CD4-positive, alpha-beta T cell (primary cell): ENCODE data around the gene HIPK4. TPM values are rescaled to one million over a fixed set of nuclear protein-coding genes. Genes with fewer than 3 reads are reported as not detected.

Source experiments
- ATAC-seq: fragments of 200-7000 bp; cut with Tn5 transposase; one replicate; pipeline ENCODE4 v1.10.0; 2022; ENCODE audit warnings: mild to moderate bottlenecking; ENCODE audit not compliant: poor library complexity
- CTCF ChIA-PET: fragments of 350-600 bp; sonication (Branson Sonifier 250); formaldehyde crosslinking; loops from one replicate; lab custom pipeline; 2021; ENCODE audit warnings: antibody characterized with exemption, inconsistent platforms; lab: Charles Lee
- POLR2A ChIA-PET: fragments of 350-600 bp; sonication (Branson Sonifier 250); formaldehyde crosslinking; loops from one replicate; lab custom pipeline; 2021; ENCODE audit warnings: antibody characterized with exemption, inconsistent platforms; lab: Charles Lee
- DNase-seq, 14 experiments: peaks; one replicate each; pipeline ENCODE4 v3.0.0-alpha.2; 2013 to 2020; ENCODE audit warnings: mixed read lengths in 2 of 14
- H3K27ac ChIP-seq, 2 donors: one replicate each; pipeline versions ENCODE4 v1.5.1 to v1.7.0; 2013; ENCODE audit warnings: low read length in 2 of 2, low read depth in 1 of 2, mild to moderate bottlenecking in 1 of 2
- H3K27me3 ChIP-seq, 2 experiments: 1 replicate in 1 of 2; 2 replicates in 1 of 2; pipeline versions ENCODE4 v1.6.1 to v1.7.0; 2013; ENCODE audit warnings: low read length in 2 of 2, control low read depth in 1 of 2, mild to moderate bottlenecking in 1 of 2, moderate library complexity in 1 of 2; ENCODE audit not compliant: insufficient read depth in 2 of 2, control insufficient read depth in 1 of 2
- H3K36me3 ChIP-seq: one replicate; pipeline ENCODE4 v1.6.1; 2013; ENCODE audit warnings: low read length, control low read depth; ENCODE audit not compliant: insufficient read depth
- H3K4me1 ChIP-seq: one replicate; pipeline ENCODE4 v1.6.1; 2013; ENCODE audit warnings: low read length, control low read depth; ENCODE audit not compliant: insufficient read depth
- H3K4me3 ChIP-seq: one replicate; pipeline ENCODE4 v1.5.1; 2013; ENCODE audit warnings: mild to moderate bottlenecking, low read length, moderate library complexity
- H3K9me3 ChIP-seq, 2 experiments: 1 replicate in 1 of 2; 2 replicates in 1 of 2; pipeline versions ENCODE4 v1.6.1 to v1.7.0; 2013; ENCODE audit warnings: low read length in 2 of 2, mild to moderate bottlenecking in 2 of 2, control low read depth in 1 of 2, moderate library complexity in 1 of 2; ENCODE audit not compliant: control insufficient read depth in 1 of 2, insufficient read depth in 1 of 2
- H3K27ac Mint-ChIP-seq: one replicate; pipeline ENCODE4 v1.8.0; 2020; ENCODE audit warnings: mixed read lengths
- H3K27me3 Mint-ChIP-seq: one replicate; pipeline ENCODE4 v1.8.0; 2021; ENCODE audit warnings: mixed read lengths
- H3K36me3 Mint-ChIP-seq: one replicate; pipeline ENCODE4 v1.8.0; 2021; ENCODE audit warnings: low read depth, mixed read lengths
- H3K4me1 Mint-ChIP-seq: one replicate; pipeline ENCODE4 v1.8.0; 2021; ENCODE audit warnings: low read depth, mixed read lengths
- H3K4me3 Mint-ChIP-seq: one replicate; pipeline ENCODE4 v1.8.0; 2020; ENCODE audit warnings: mild to moderate bottlenecking, mixed read lengths
- H3K9me3 Mint-ChIP-seq: one replicate; pipeline ENCODE4 v1.8.0; 2020; ENCODE audit warnings: mixed read lengths
- CTCF ChIP-seq: fragments of 200-600 bp; IDR thresholded peaks from one replicate; pipeline ENCODE4 v1.8.0; 2022; ENCODE audit warnings: antibody characterized with exemption, mild to moderate bottlenecking
- intact Hi-C, 2 experiments: fragments of 100-400 bp; cut with DNase I in 1 of 2; cut with micrococcal nuclease in 1 of 2; formaldehyde crosslinking; loops; one replicate each; pipeline versions ENCODE4 v1.15.1 to v1.9.0; 2023 to 2025; cut with DNase I, micrococcal nuclease
- total RNA-seq, 174 experiments: library from RNA in 2 of 174; stranded (reverse) in 2 of 174; gene quantifications; one replicate each; pipeline ENCODE4 v1.2.3 and lab custom pipeline; 2021 to 2026

The HIPK4 gene
- total RNA-seq, 2 experiments from 2014 or later, result 0.08 to 0.11 TPM

GRCh38 chr19:40344422-40344821 lies 45.6 kb downstream of the HIPK4 start:
- no peak for TF ChIP-seq CTCF
- Histone ChIP-seq H3K27me3 (no peaks in the 10 kb centered on the region), H3K4me1 (peaks cover 22% of the 10 kb centered on the region), H3K4me3 (no peak overlapping the region), H3K27ac (no peak overlapping the region), H3K36me3 (peaks cover 6% of the 10 kb centered on the region), H3K9me3 (no peaks in the 10 kb centered on the region)
- DNase-seq (no peak), ATAC-seq (no peak)
- H3K27me3 Mint-ChIP-seq, result no peaks in the 10 kb centered on the region
- ChIA-PET POLR2A (no interaction called here), CTCF (no interaction called here)
- intact Hi-C loops, result loop anchor here in 1 of 2 experiments (10.0 kb wide), 2 partner anchors 1090 to 1980 kb away; partner anchors contain the start of genes DMAC2 and MEGF8
- H3K36me3 Mint-ChIP-seq, result peaks cover 31% of the 10 kb centered on the region
- peaks cover 44% of the 10 kb centered on the region for H3K4me1 Mint-ChIP-seq
- H3K4me3 Mint-ChIP-seq, result no peak overlapping the region
- no peak overlapping the region for H3K27ac Mint-ChIP-seq
- no peaks in the 10 kb centered on the region for H3K9me3 Mint-ChIP-seq

- CTCF ChIA-PET, result no interaction called here
- no peaks in the 10 kb centered on the region for H3K27me3 ChIP-seq
- Mint-ChIP-seq H3K27me3 (no peaks in the 10 kb centered on the region), H3K4me3 (no peak overlapping the region), H3K9me3 (no peaks in the 10 kb centered on the region), H3K27ac (no peak overlapping the region), H3K4me1 (peaks cover 29% of the 10 kb centered on the region), H3K36me3 (peaks cover 32% of the 10 kb centered on the region)
- DNase-seq (no peak), ATAC-seq (no peak)
- POLR2A ChIA-PET, result no interaction called here
- no peaks in the 10 kb centered on the region for H3K9me3 ChIP-seq
- no peak for TF ChIP-seq CTCF
- no peak overlapping the region for H3K4me3 ChIP-seq
- peaks cover 11% of the 10 kb centered on the region for H3K36me3 ChIP-seq
- H3K27ac ChIP-seq, result no peak overlapping the region
- intact Hi-C loops, result loop anchor here in 1 of 2 experiments (10.0 kb wide), 2 partner anchors 1092 to 1982 kb away; partner anchors contain the start of genes DMAC2 and MEGF8
- H3K4me1 ChIP-seq, result peaks cover 10% of the 10 kb centered on the region
These were observed 47.2 kb downstream of the HIPK4 start for GRCh38 chr19:40342644-40343311.

- ATAC-seq (no peak), DNase-seq (no peak)
- H3K36me3 ChIP-seq, result peaks cover 15% of the 10 kb centered on the region
- Mint-ChIP-seq H3K36me3 (peaks cover 32% of the 10 kb centered on the region), H3K9me3 (no peaks in the 10 kb centered on the region), H3K4me3 (no peak overlapping the region), H3K27ac (no peak overlapping the region), H3K4me1 (peaks cover 20% of the 10 kb centered on the region), H3K27me3 (no peaks in the 10 kb centered on the region)
- ChIA-PET CTCF (no interaction called here), POLR2A (no interaction called here)
- peaks cover 2% of the 10 kb centered on the region for H3K4me1 ChIP-seq
- H3K27me3 ChIP-seq, result no peaks in the 10 kb centered on the region
- TF ChIP-seq CTCF, result no peak
- intact Hi-C loops, result loop anchor here in 1 of 2 experiments (10.0 kb wide), 2 partner anchors 1093 to 1983 kb away; partner anchors contain the start of genes DMAC2 and MEGF8
- no peak overlapping the region for H3K27ac ChIP-seq
- no peaks in the 10 kb centered on the region for H3K9me3 ChIP-seq
- no peak overlapping the region for H3K4me3 ChIP-seq
These were observed 48.1 kb downstream of the HIPK4 start for GRCh38 chr19:40341601-40342482.
